H1 (cell line): Measurements from ENCODE around the gene DENND1A. TPM values are rescaled to one million over a fixed set of nuclear protein-coding genes. Genes with fewer than 3 reads are reported as not detected.

Experiments
- CTCF ChIA-PET: fragments of 300-600 bp; sonication (Branson Sonifier 250); formaldehyde crosslinking; loops from one replicate; lab custom pipeline; 2021; ENCODE audit not compliant: partially characterized antibody; lab: Charles Lee
- POLR2A ChIA-PET: fragments of 300-600 bp; sonication (Branson Sonifier 250); formaldehyde crosslinking; loops from one replicate; lab custom pipeline; 2021; ENCODE audit warnings: inconsistent platforms; ENCODE audit not compliant: partially characterized antibody; lab: Charles Lee
- DNase-seq, 2 experiments: peaks; one replicate each; pipeline versions ENCODE4 v3.0.0 to v3.0.0-alpha.2; 2010 to 2022; ENCODE audit warnings: low spot score in 2 of 2, low read depth in 1 of 2, mixed read lengths in 1 of 2
- FAIRE-seq: peaks from 2 replicates; lab custom pipeline; 2011; peaks lifted over from hg19 to GRCh38; lab: Jason Lieb, UNC
- H2AFZ ChIP-seq: 2 replicates; pipeline ENCODE4 v1.8.1; 2012; ENCODE audit warnings: low read length, inconsistent platforms
- H2AK5ac ChIP-seq: 2 replicates; pipeline ENCODE4 v1.6.1; 2013; ENCODE audit warnings: low read depth, low read length
- H2BK120ac ChIP-seq: replicated peaks from 2 replicates; pipeline ENCODE3; 2013; ENCODE audit warnings: low read depth, low read length, inconsistent platforms
- H2BK12ac ChIP-seq: 2 replicates; pipeline ENCODE4 v1.6.1; 2013; ENCODE audit warnings: low read depth, low read length
- H2BK15ac ChIP-seq: 2 replicates; pipeline ENCODE4 v1.6.1; 2013; ENCODE audit warnings: low read length
- H2BK20ac ChIP-seq: 2 replicates; pipeline ENCODE4 v1.6.1; 2013; ENCODE audit warnings: low read length
- H2BK5ac ChIP-seq: 2 replicates; pipeline ENCODE4 v1.6.1; 2013; ENCODE audit warnings: low read depth, low read length
- H3K14ac ChIP-seq: 2 replicates; pipeline ENCODE4 v1.6.1; 2013; ENCODE audit warnings: inconsistent platforms; ENCODE audit not compliant: insufficient read length
- H3K18ac ChIP-seq: 2 replicates; pipeline ENCODE4 v1.6.1; 2013; ENCODE audit warnings: low read length; ENCODE audit errors: extremely low read depth
- H3K23ac ChIP-seq: 2 replicates; pipeline ENCODE4 v1.6.1; 2013; ENCODE audit warnings: inconsistent platforms; ENCODE audit not compliant: insufficient read length
- H3K23me2 ChIP-seq: 2 replicates; pipeline ENCODE4 v1.6.1; 2013; ENCODE audit warnings: low read depth, low read length
- H3K27ac ChIP-seq: 2 replicates; pipeline ENCODE4 v1.6.1; 2011; ENCODE audit warnings: low read depth, low read length, inconsistent platforms
- H3K27me3 ChIP-seq, 4 experiments: replicated peaks in 1 of 4; 1 replicate in 1 of 4; 2 replicates in 3 of 4; pipeline versions ENCODE4 v1.6.1 to v1.8.1; 2011 to 2013; ENCODE audit warnings: low read length in 3 of 4, mild to moderate bottlenecking in 3 of 4, inconsistent platforms in 2 of 4, mixed read lengths in 2 of 4, moderate library complexity in 1 of 4; ENCODE audit not compliant: control insufficient read depth in 3 of 4, insufficient read depth in 3 of 4; ENCODE audit errors: extremely low read depth in 1 of 4
- H3K36me3 ChIP-seq, 4 experiments: 2 replicates each; pipeline versions ENCODE4 v1.6.1 to v1.8.1; 2011 to 2013; ENCODE audit warnings: mild to moderate bottlenecking in 4 of 4, low read length in 3 of 4, moderate library complexity in 2 of 4, control low read depth in 1 of 4, inconsistent platforms in 1 of 4; ENCODE audit not compliant: insufficient read depth in 4 of 4, control insufficient read depth in 2 of 4
- H3K4ac ChIP-seq: replicated peaks from 2 replicates; pipeline ENCODE3; 2013; ENCODE audit warnings: low read length, low read depth, mixed read lengths, inconsistent platforms; ENCODE audit not compliant: insufficient read length
- H3K4me1 ChIP-seq, 4 experiments: replicated peaks in 1 of 4; 1 replicate in 1 of 4; 2 replicates in 3 of 4; pipeline versions ENCODE4 v1.6.1 to v1.8.1; 2011 to 2013; ENCODE audit warnings: low read length in 3 of 4, inconsistent platforms in 2 of 4, mixed read lengths in 1 of 4; ENCODE audit not compliant: insufficient read depth in 4 of 4, control insufficient read depth in 3 of 4
- H3K4me2 ChIP-seq, 2 experiments: 2 replicates each; pipeline versions ENCODE4 v1.6.1 to v1.8.1; 2011 to 2013; ENCODE audit warnings: low read depth in 2 of 2, low read length in 2 of 2, control low read depth in 1 of 2, inconsistent platforms in 1 of 2, mild to moderate bottlenecking in 1 of 2; ENCODE audit not compliant: insufficient read depth in 1 of 2
- H3K4me3 ChIP-seq, 4 experiments: fragments of 200-600, 300-600 bp in 1 of 4; sonication (generic), shearing (Covaris generic), sonication (Bioruptor Twin) in 1 of 4; 2 replicates each; pipeline versions ENCODE4 v1.5.1 to v1.8.1; 2011 to 2016; ENCODE audit warnings: low read length in 4 of 4, low read depth in 3 of 4, control low read depth in 2 of 4, inconsistent platforms in 2 of 4, mild to moderate bottlenecking in 2 of 4, mixed read lengths in 1 of 4, moderate library complexity in 1 of 4; ENCODE audit not compliant: insufficient read depth in 2 of 4; ENCODE audit errors: extremely low read depth in 1 of 4
- H3K56ac ChIP-seq: replicated peaks from 2 replicates; pipeline ENCODE3; 2013; ENCODE audit warnings: low read depth, mild to moderate bottlenecking, mixed read lengths, low read length, inconsistent platforms; ENCODE audit not compliant: insufficient read length
- H3K79me1 ChIP-seq: 2 replicates; pipeline ENCODE4 v1.6.1; 2013; ENCODE audit warnings: low read depth, low read length, control low read depth
- H3K79me2 ChIP-seq, 2 experiments: 2 replicates each; pipeline versions ENCODE4 v1.6.1 to v1.8.1; 2012 to 2013; ENCODE audit warnings: low read length in 2 of 2, mild to moderate bottlenecking in 2 of 2, inconsistent platforms in 1 of 2; ENCODE audit not compliant: insufficient read depth in 2 of 2, control insufficient read depth in 1 of 2
- H3K9ac ChIP-seq, 4 experiments: replicated peaks in 1 of 4; 1 replicate in 1 of 4; 2 replicates in 3 of 4; pipeline versions ENCODE4 v1.6.1 to v1.8.1; 2011 to 2013; ENCODE audit warnings: low read depth in 3 of 4, low read length in 3 of 4, control low read depth in 2 of 4, mild to moderate bottlenecking in 2 of 4, moderate library complexity in 2 of 4, inconsistent platforms in 1 of 4; ENCODE audit errors: extremely low read depth in 1 of 4
- H3K9me3 ChIP-seq, 2 experiments: 2 replicates each; pipeline versions ENCODE4 v1.6.1 to v1.8.1; 2012 to 2013; ENCODE audit warnings: mild to moderate bottlenecking in 2 of 2, moderate library complexity in 2 of 2, control low read depth in 1 of 2, inconsistent platforms in 1 of 2, low read depth in 1 of 2, low read length in 1 of 2, mixed read lengths in 1 of 2; ENCODE audit not compliant: insufficient read depth in 2 of 2
- H4K20me1 ChIP-seq, 2 experiments: replicated peaks in 1 of 2; 2 replicates each; pipeline versions ENCODE3 to v1.8.1; 2011 to 2013; ENCODE audit warnings: inconsistent platforms in 2 of 2, low read length in 2 of 2, mild to moderate bottlenecking in 1 of 2; ENCODE audit not compliant: insufficient read depth in 2 of 2, control insufficient read depth in 1 of 2
- H4K5ac ChIP-seq: 2 replicates; pipeline ENCODE4 v1.6.1; 2013; ENCODE audit warnings: low read length, low read depth, mixed read lengths, inconsistent platforms; ENCODE audit not compliant: insufficient read length
- H4K8ac ChIP-seq: 2 replicates; pipeline ENCODE4 v1.8.0; 2013; ENCODE audit warnings: mild to moderate bottlenecking, moderate library complexity, low read length, inconsistent platforms; ENCODE audit not compliant: insufficient read depth; ENCODE audit errors: extremely low read depth
- H4K91ac ChIP-seq: replicated peaks from 2 replicates; pipeline ENCODE3; 2013; ENCODE audit warnings: low read length, mixed read lengths, inconsistent platforms; ENCODE audit not compliant: insufficient read length
- CHD1 ChIP-seq: IDR thresholded peaks from 2 replicates; pipeline ENCODE4 v1.6.1; 2012; ENCODE audit warnings: low read depth, low read length, improper control_type of control experiment
- CHD2 ChIP-seq: IDR thresholded peaks from 2 replicates; pipeline ENCODE4 v1.6.1; 2012; ENCODE audit warnings: low read length, improper control_type of control experiment
- EGR1 ChIP-seq: IDR thresholded peaks from 2 replicates; pipeline ENCODE4 v1.6.1; 2011; ENCODE audit warnings: low read depth, low read length, borderline replicate concordance
- GTF2F1 ChIP-seq: IDR thresholded peaks from 2 replicates; pipeline ENCODE4 v1.6.1; 2012; ENCODE audit warnings: low read depth, low read length, improper control_type of control experiment, borderline replicate concordance
- HDAC6 ChIP-seq: IDR thresholded peaks from one replicate; pipeline ENCODE4 v1.7.1; 2012; ENCODE audit warnings: low read depth, mild to moderate bottlenecking, inconsistent platforms, low read length, moderate library complexity
- NRF1 ChIP-seq: IDR thresholded peaks from 2 replicates; pipeline ENCODE4 v1.6.1; 2011; ENCODE audit warnings: mild to moderate bottlenecking, low read depth, low read length, improper control_type of control experiment
- SAP30 ChIP-seq: fragments of 300-600 bp; sonication (generic); IDR thresholded peaks from 2 replicates; pipeline ENCODE4 v1.7.1; 2012; ENCODE audit warnings: low read length, moderate library complexity, mild to moderate bottlenecking, inconsistent platforms; ENCODE audit not compliant: insufficient read depth, insufficient replicate concordance
- TAF1 ChIP-seq: IDR thresholded peaks from 2 replicates; pipeline ENCODE4 v1.6.1; 2011; ENCODE audit warnings: mild to moderate bottlenecking, low read depth, low read length
- TCF12 ChIP-seq: IDR thresholded peaks from 2 replicates; pipeline ENCODE4 v1.6.1; 2011; ENCODE audit warnings: low read depth, mild to moderate bottlenecking, low read length
- whole genome bisulfite sequencing, 2 experiments: shearing (Covaris generic) in 1 of 2; methylation state at CpG; one replicate each; pipeline versions ENCODE4 v1.1.6 to v1.1.7; 2013 to 2015; ENCODE audit warnings: low lambda C conversion rate in 2 of 2, mixed read lengths in 2 of 2, inconsistent platforms in 1 of 2, low coverage in 1 of 2, missing lambda C conversion rate in 1 of 2; ENCODE audit not compliant: insufficient replicate concordance in 2 of 2, insufficient coverage in 1 of 2, insufficient read length in 1 of 2; ENCODE audit errors: extremely low coverage in 1 of 2, missing lambda C conversion rate in 1 of 2; 5-methylcytosine and 5-hydroxymethylcytosine counted together
- polyA plus RNA-seq, 7 experiments: library from polyadenylated mRNA; depleted of rRNA in 3 of 7; stranded (reverse) in 5 of 7; unstranded in 2 of 7; fragments of >200 nt in 5 of 7; fragments of 200-250 nt in 2 of 7; gene quantifications; 1 replicate in 5 of 7; 2 replicates in 1 of 7; 4 replicates in 1 of 7; pipeline versions ENCODE4 v1.2.1 to v1.2.3, GENCODE V29; 2011 to 2013; ENCODE audit warnings: missing spikeins in 2 of 7, mixed read lengths in 2 of 7
- total RNA-seq: library from RNA; stranded (reverse); fragmentation: NEBNext Ultra II Directional; extraction: Animal tissue kit (Norgen Biotek cat#: 25700); gene quantifications from 2 replicates; pipeline ENCODE4 v1.2.1, GENCODE V29; 2021
- TF ChIP-seq, protein P1 (sequence below): IDR thresholded peaks from 2 replicates; pipeline ENCODE4 v1.6.1; 2012; ENCODE audit warnings: inconsistent platforms
- TF ChIP-seq, protein P2 (sequence below): IDR thresholded peaks from 2 replicates; pipeline ENCODE4 v1.6.1; 2012; ENCODE audit warnings: low read length, inconsistent platforms

DENND1A gene
- total and polyA plus RNA-seq, 2 of the 8 experiments (the other 6 are each of a cell fraction or from before 2014, with no cell fraction given), result 24.1 to 26.4 TPM

- ChIA-PET POLR2A (interaction anchor here (1.1 to 1.6 kb wide), 2 partner anchors 11 to 13 kb away, joined by 3 to 4 read pairs; no protein-coding TSS in a partner anchor), CTCF (interaction anchor here (0.6 to 0.9 kb wide), 2 partner anchors 9 to 16 kb away, joined by 3 read pairs; no protein-coding TSS in a partner anchor)
- Histone ChIP-seq H3K9ac (no peak overlapping the region), H2BK20ac (no peak overlapping the region), H3K27me3 (no peaks in the 10 kb centered on the region), H2AFZ (no peak overlapping the region), H3K36me3 (peaks cover 0 to 4% (median 0%) of the 10 kb centered on the region in 4 experiments; a peak in 3 of 8 replicates), H4K20me1 (no peaks in the 10 kb centered on the region), H4K8ac (no peak overlapping the region), H3K27ac (no peak overlapping the region), H2AK5ac (no peak overlapping the region), H4K5ac (no peak overlapping the region), H2BK12ac (no peak overlapping the region), H3K23me2 (no peaks in the 10 kb centered on the region), H2BK15ac (no peak overlapping the region), H3K79me2 (peaks cover 0 to 7% of the 10 kb centered on the region in 2 experiments; a peak in 1 of 4 replicates), H3K9me3 (peaks cover 8 to 9% of the 10 kb centered on the region in 2 experiments), H3K4ac (no peak overlapping the region), H3K56ac (no peak overlapping the region), H3K79me1 (no peaks in the 10 kb centered on the region), H3K4me3 (no peak overlapping the region), H2BK5ac (no peak overlapping the region), H3K14ac (no peak overlapping the region), H4K91ac (no peak overlapping the region), H3K4me1 (peaks cover 0 to 5% (median 0%) of the 10 kb centered on the region in 4 experiments; a peak in 2 of 7 replicates), H3K4me2 (no peak overlapping the region), H3K18ac (no peak overlapping the region), H3K23ac (no peak overlapping the region), H2BK120ac (no peak overlapping the region)
- 96% methylated on average over 3 of the region's 3 CpGs; no CpG with 5 or more reads in 1 of the 2 experiments for WGBS, 2 experiments
- no peak for FAIRE-seq
- no peak for DNase-seq
- TF ChIP-seq TCF12, result no peak
- TF ChIP-seq NRF1, result no peak
- no peak for TF ChIP-seq CHD1
- no peak for TF ChIP-seq GTF2F1
- TF ChIP-seq, protein P1, sequence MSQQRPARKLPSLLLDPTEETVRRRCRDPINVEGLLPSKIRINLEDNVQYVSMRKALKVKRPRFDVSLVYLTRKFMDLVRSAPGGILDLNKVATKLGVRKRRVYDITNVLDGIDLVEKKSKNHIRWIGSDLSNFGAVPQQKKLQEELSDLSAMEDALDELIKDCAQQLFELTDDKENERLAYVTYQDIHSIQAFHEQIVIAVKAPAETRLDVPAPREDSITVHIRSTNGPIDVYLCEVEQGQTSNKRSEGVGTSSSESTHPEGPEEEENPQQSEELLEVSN, result no peak
- no peak for TF ChIP-seq EGR1
- TF ChIP-seq, protein P2, sequence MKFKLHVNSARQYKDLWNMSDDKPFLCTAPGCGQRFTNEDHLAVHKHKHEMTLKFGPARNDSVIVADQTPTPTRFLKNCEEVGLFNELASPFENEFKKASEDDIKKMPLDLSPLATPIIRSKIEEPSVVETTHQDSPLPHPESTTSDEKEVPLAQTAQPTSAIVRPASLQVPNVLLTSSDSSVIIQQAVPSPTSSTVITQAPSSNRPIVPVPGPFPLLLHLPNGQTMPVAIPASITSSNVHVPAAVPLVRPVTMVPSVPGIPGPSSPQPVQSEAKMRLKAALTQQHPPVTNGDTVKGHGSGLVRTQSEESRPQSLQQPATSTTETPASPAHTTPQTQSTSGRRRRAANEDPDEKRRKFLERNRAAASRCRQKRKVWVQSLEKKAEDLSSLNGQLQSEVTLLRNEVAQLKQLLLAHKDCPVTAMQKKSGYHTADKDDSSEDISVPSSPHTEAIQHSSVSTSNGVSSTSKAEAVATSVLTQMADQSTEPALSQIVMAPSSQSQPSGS, result no peak
- no peak for TF ChIP-seq CHD2
- TF ChIP-seq SAP30, result no peak
- no peak for TF ChIP-seq HDAC6
- TF ChIP-seq TAF1, result no peak
Observed at GRCh38 chr9:123848447-123849085, 81.4 kb downstream of the DENND1A start.
